Suprapubic skin (tissue), 4 donors: ENCODE measurements around the gene AKT2. TPM values are rescaled to one million over a fixed set of nuclear protein-coding genes. Genes with fewer than 3 reads are reported as not detected.

Experiments
- DNase-seq, 2 donors: peaks; one replicate each; pipeline ENCODE4 v3.0.0-alpha.2; 2019; ENCODE audit warnings: low spot score in 2 of 2
- H3K27ac ChIP-seq: fragments of 200-600 bp; sonication (generic); one replicate; pipeline ENCODE4 v1.5.1; 2019
- H3K27me3 ChIP-seq: fragments of 200-600 bp; sonication (generic); one replicate; pipeline ENCODE4 v1.5.1; 2019
- H3K36me3 ChIP-seq: fragments of 200-600 bp; sonication (generic); one replicate; pipeline ENCODE4 v1.5.1; 2019
- H3K4me1 ChIP-seq: fragments of 200-600 bp; sonication (generic); one replicate; pipeline ENCODE4 v1.5.1; 2019
- H3K4me3 ChIP-seq: fragments of 200-600 bp; sonication (generic); one replicate; pipeline ENCODE4 v1.5.1; 2019; ENCODE audit warnings: mild to moderate bottlenecking
- H3K9me3 ChIP-seq: fragments of 200-600 bp; sonication (generic); one replicate; pipeline ENCODE4 v1.5.1; 2019
- EP300 ChIP-seq: sonication (generic); formaldehyde crosslinking; IDR thresholded peaks from one replicate; pipeline ENCODE4 v1.6.1; 2017; ENCODE audit warnings: antibody characterized with exemption
- POLR2A ChIP-seq, 2 donors: fragments of 450-650 bp; IDR thresholded peaks; one replicate each; pipeline ENCODE4 v1.6.1; 2017; ENCODE audit warnings: antibody characterized with exemption in 2 of 2, mild to moderate bottlenecking in 2 of 2, moderate library complexity in 2 of 2
- POLR2AphosphoS5 ChIP-seq, 3 donors: sonication (generic); formaldehyde crosslinking; IDR thresholded peaks; one replicate each; pipeline ENCODE4 v1.6.1; 2017; ENCODE audit warnings: antibody characterized with exemption in 3 of 3
- WGBS: methylation state at CpG from one replicate; pipeline ENCODE4 v1.1.5; 2018; 5-methylcytosine and 5-hydroxymethylcytosine counted together
- total RNA-seq, 4 donors: library from RNA; depleted of rRNA; stranded (reverse); fragments of >200 nt; gene quantifications; one replicate each; pipeline ENCODE4 v1.1.0, GENCODE V29; 2016
- TF ChIP-seq, protein P1 (sequence below), 2 donors: fragments of 200-600 bp in 1 of 2; fragments of 450-650 bp in 1 of 2; sonication (generic) in 1 of 2; IDR thresholded peaks; one replicate each; pipeline ENCODE4 v1.5.1; 2016 to 2019; ENCODE audit warnings: antibody characterized with exemption in 2 of 2, mild to moderate bottlenecking in 1 of 2, moderate library complexity in 1 of 2

Gene AKT2
- total RNA-seq, 4 donors from 2014 or later = 76.4 to 146 (median 92.3) TPM

- DNase-seq = no peak
- H3K9me3 ChIP-seq = no peaks in the 10 kb centered on the region
- H3K4me1 ChIP-seq = peaks cover 27% of the 10 kb centered on the region
- 20% methylated on average over 9 of the region's 9 CpGs for WGBS
- no peak for TF ChIP-seq POLR2A (IDR thresholded peaks at IDR 0.05)
- TF ChIP-seq, protein P1, sequence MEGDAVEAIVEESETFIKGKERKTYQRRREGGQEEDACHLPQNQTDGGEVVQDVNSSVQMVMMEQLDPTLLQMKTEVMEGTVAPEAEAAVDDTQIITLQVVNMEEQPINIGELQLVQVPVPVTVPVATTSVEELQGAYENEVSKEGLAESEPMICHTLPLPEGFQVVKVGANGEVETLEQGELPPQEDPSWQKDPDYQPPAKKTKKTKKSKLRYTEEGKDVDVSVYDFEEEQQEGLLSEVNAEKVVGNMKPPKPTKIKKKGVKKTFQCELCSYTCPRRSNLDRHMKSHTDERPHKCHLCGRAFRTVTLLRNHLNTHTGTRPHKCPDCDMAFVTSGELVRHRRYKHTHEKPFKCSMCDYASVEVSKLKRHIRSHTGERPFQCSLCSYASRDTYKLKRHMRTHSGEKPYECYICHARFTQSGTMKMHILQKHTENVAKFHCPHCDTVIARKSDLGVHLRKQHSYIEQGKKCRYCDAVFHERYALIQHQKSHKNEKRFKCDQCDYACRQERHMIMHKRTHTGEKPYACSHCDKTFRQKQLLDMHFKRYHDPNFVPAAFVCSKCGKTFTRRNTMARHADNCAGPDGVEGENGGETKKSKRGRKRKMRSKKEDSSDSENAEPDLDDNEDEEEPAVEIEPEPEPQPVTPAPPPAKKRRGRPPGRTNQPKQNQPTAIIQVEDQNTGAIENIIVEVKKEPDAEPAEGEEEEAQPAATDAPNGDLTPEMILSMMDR (IDR thresholded peaks at IDR 0.05) = no peak
- no peak for TF ChIP-seq EP300
- no peak for TF ChIP-seq POLR2AphosphoS5 (IDR thresholded peaks at IDR 0.05)
- peak overlapping the region; percentile 24 for H3K4me3 ChIP-seq
- no peak overlapping the region for H3K27ac ChIP-seq
- H3K27me3 ChIP-seq = peaks cover 39% of the 10 kb centered on the region
- peaks cover 15% of the 10 kb centered on the region for H3K36me3 ChIP-seq
These were observed 68.4 kb downstream of the AKT2 start for GRCh38 chr19:40216777-40217026.

DNA sequence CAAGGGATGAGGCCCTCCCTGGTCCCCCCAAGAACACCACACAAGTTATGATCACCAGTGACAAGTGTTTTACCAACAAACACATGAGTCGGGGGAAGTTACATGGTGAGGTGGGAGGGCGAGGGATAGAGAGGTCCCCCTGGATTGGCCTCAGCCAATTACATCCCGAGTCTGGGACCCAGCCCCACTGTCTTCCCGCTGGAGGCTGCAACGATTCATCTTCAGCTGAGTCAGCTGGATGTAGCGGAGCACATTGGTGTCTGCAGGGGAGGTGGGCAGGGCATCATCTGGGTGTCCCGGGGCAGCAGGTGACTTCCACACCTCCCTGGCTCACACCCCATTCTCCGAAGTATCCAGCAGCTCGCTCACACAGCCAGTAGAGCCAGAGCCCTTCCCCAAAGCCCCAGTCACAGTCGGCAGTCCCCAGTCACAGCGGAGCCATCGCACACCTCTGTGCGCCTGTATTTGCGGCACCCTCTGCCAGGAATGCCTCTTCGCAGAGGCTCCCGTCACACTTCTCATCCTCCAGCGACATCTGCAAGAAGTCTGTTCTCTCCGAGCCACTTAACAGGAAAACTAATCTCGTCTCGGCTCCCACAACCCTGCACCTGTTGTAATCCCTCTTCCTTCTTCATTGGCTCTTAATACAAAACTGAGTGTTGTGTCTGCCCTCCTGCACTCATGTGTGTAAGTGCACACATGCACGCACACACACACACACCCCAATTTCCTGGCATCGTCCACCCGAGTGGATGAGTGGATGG lies 69.0 kb downstream of the AKT2 start:
- Histone ChIP-seq H3K4me1 (peaks cover 27% of the 10 kb centered on the region), H3K27me3 (peaks cover 39% of the 10 kb centered on the region), H3K9me3 (no peaks in the 10 kb centered on the region), H3K4me3 (no peak overlapping the region), H3K36me3 (peaks cover 20% of the 10 kb centered on the region), H3K27ac (no peak overlapping the region)
- 35% methylated on average over 21 of the region's 23 CpGs for WGBS
- DNase-seq = no peak
- TF ChIP-seq POLR2AphosphoS5 (IDR thresholded peaks at IDR 0.05) (no peak), EP300 (no peak), POLR2A (IDR thresholded peaks at IDR 0.05) (no peak)
- TF ChIP-seq, protein P1 (IDR thresholded peaks at IDR 0.05) = no peak

DNA sequence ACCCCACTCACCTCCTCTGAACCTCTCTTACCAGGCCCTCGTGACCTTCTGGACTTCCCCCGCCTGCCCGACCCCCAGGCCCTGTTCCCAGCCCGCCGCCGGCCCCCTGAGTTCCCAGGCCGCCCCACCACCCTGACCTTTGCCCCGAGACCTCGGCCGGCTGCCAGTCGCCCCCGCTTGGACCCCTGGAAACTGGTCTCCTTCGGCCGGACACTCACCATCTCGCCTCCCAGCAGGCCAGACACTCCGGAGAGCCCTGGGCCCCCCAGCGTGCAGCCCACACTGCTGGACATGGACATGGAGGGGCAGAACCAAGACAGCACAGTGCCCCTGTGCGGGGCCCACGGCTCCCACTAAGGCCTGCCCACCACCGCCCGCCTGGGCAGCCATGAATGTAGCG lies 70.2 kb downstream of the AKT2 start:
- peaks cover 39% of the 10 kb centered on the region for H3K27me3 ChIP-seq
- no peak overlapping the region for H3K4me3 ChIP-seq
- H3K4me1 ChIP-seq = peaks cover 27% of the 10 kb centered on the region
- H3K27ac ChIP-seq = no peak overlapping the region
- peaks cover 30% of the 10 kb centered on the region for H3K36me3 ChIP-seq
- WGBS = 91% methylated on average over 22 of the region's 22 CpGs
- TF ChIP-seq, protein P1 (IDR thresholded peaks at IDR 0.05) = no peak
- TF ChIP-seq POLR2A (IDR thresholded peaks at IDR 0.05) (no peak), POLR2AphosphoS5 (IDR thresholded peaks at IDR 0.05) (no peak), EP300 (no peak)
- DNase-seq = no peak
- H3K9me3 ChIP-seq = no peaks in the 10 kb centered on the region

GRCh38 chr19:40213882-40214570 lies 71.1 kb downstream of the AKT2 start:
- TF ChIP-seq EP300 (no peak), POLR2A (IDR thresholded peaks at IDR 0.05) (no peak), POLR2AphosphoS5 (IDR thresholded peaks at IDR 0.05) (no peak)
- TF ChIP-seq, protein P1 (IDR thresholded peaks at IDR 0.05) = no peak
- no peaks in the 10 kb centered on the region for H3K9me3 ChIP-seq
- H3K27me3 ChIP-seq = peaks cover 34% of the 10 kb centered on the region
- H3K36me3 ChIP-seq = peaks cover 39% of the 10 kb centered on the region
- WGBS = 92% methylated on average over 24 of the region's 50 CpGs
- DNase-seq = no peak
- no peak overlapping the region for H3K27ac ChIP-seq
- peaks cover 22% of the 10 kb centered on the region for H3K4me1 ChIP-seq
- no peak overlapping the region for H3K4me3 ChIP-seq

GRCh38 chr19:40213251-40213829 lies 71.8 kb downstream of the AKT2 start:
- DNase-seq = no peak
- H3K9me3 ChIP-seq = no peaks in the 10 kb centered on the region
- no peak overlapping the region for H3K27ac ChIP-seq
- peaks cover 22% of the 10 kb centered on the region for H3K4me1 ChIP-seq
- 92% methylated on average over 17 of the region's 53 CpGs for WGBS
- peaks cover 44% of the 10 kb centered on the region for H3K36me3 ChIP-seq
- TF ChIP-seq POLR2A (IDR thresholded peaks at IDR 0.05) (no peak), EP300 (no peak), POLR2AphosphoS5 (IDR thresholded peaks at IDR 0.05) (no peak)
- TF ChIP-seq, protein P1 (IDR thresholded peaks at IDR 0.05) = no peak
- H3K4me3 ChIP-seq = no peak overlapping the region
- H3K27me3 ChIP-seq = peaks cover 28% of the 10 kb centered on the region
